ENCODE data around the gene IL12RB1.

DNA sequence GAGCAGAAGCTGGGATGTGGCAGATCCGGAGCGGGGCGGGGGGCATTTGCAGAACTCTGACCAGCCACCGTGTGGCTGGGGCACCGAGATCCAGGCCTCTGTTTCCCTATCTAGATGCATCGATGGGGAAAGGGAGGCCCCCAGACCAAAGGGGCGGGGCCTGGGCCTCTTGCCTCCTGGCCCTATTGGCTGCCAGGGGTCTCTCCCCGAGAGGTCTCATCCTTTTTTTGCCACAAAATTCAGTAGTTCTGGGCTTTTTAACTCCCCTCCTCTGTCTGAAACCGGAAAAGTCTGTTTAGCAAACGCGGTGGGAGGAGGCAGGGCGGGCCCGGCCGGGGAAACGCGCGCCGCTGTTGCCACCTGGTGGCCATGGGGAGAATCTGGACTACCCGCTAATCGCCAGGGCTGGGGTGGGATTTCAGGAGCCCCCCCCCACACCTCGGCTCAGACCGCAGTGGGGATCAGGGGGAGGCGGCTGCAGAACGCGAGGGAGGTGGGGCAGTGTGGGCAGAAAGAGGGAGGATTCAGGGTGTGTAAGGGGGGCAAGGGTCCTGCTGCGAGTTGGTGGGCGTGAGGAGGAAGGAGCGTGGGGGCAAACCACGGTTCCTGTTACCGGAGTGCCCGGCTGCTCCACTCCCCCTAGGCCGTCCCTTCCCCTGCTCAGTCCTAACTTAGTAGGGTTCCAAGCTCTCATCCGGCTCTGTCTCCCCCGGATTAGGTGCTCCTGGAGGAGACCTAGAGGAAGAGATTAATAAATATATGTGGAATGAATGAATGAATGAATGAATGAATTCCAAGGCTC, 28.3 kb downstream of the IL12RB1 start:
- TF ChIP-seq BHLHE40 (IDR thresholded peaks at IDR 0.05; ENCODE audit: borderline replicate concordance) (no peak), CTBP1 (IDR thresholded peaks at IDR 0.05; ENCODE audit: borderline replicate concordance) (no peak)

All from HEK293T (cell line).